IMR-90 (cell line): Measurements from ENCODE around the gene PIGU. TPM values are rescaled to one million over a fixed set of nuclear protein-coding genes. Genes with fewer than 3 reads are reported as not detected.

ENCODE experiments used
- ATAC-seq: fragments of 200-7000 bp; cut with Tn5 transposase; 2 replicates; pipeline ENCODE4 v1.9.1; 2020; ENCODE audit warnings: low read depth, mild to moderate bottlenecking, moderate library complexity
- BruUV-seq: library from RNA; stranded (reverse); fragments of 400-500 nt; replicated peaks from 2 replicates; lab custom pipeline; 2021; lab: Mats Ljungman, UMichigan
- CTCF ChIA-PET: fragments of 300-600 bp; formaldehyde crosslinking; extraction: SDS; loops from one replicate; lab custom pipeline; 2021; ENCODE audit warnings: antibody characterized with exemption; lab: Yijun Ruan, JAX
- POLR2A ChIA-PET: fragments of 300-600 bp; sonication (Branson Sonifier 250); formaldehyde crosslinking; loops from one replicate; lab custom pipeline; 2022; ENCODE audit warnings: antibody characterized with exemption; ENCODE audit not compliant: unreplicated experiment; lab: Charles Lee
- DNase-seq: peaks from one replicate; pipeline ENCODE4 v3.0.0; 2013
- H2AFZ ChIP-seq: replicated peaks from 2 replicates; pipeline ENCODE3; 2013; ENCODE audit warnings: low read length, mild to moderate bottlenecking; ENCODE audit not compliant: poor library complexity
- H2AK5ac ChIP-seq: 2 replicates; pipeline ENCODE4 v1.6.1; 2013; ENCODE audit warnings: low read depth, low read length, inconsistent platforms
- H2AK9ac ChIP-seq: replicated peaks from 2 replicates; pipeline ENCODE3; 2013; ENCODE audit warnings: mild to moderate bottlenecking, low read depth, low read length, moderate library complexity; ENCODE audit not compliant: poor library complexity
- H2BK120ac ChIP-seq: 2 replicates; pipeline ENCODE4 v1.6.1; 2013; ENCODE audit warnings: low read depth, low read length, inconsistent platforms
- H2BK15ac ChIP-seq: 3 replicates; pipeline ENCODE4 v1.6.1; 2013; ENCODE audit warnings: low read depth, low read length, inconsistent platforms
- H2BK20ac ChIP-seq: 2 replicates; pipeline ENCODE4 v1.6.1; 2013; ENCODE audit warnings: low read depth, mild to moderate bottlenecking, inconsistent platforms, low read length, moderate library complexity
- H2BK5ac ChIP-seq: 2 replicates; pipeline ENCODE4 v1.6.1; 2013; ENCODE audit warnings: mild to moderate bottlenecking, low read depth, low read length, inconsistent platforms; ENCODE audit not compliant: poor library complexity, severe bottlenecking
- H3K14ac ChIP-seq: replicated peaks from 2 replicates; pipeline ENCODE4 v1.6.1; 2013; ENCODE audit warnings: low read depth, low read length, inconsistent platforms
- H3K18ac ChIP-seq: 2 replicates; pipeline ENCODE4 v1.6.1; 2013; ENCODE audit warnings: low read depth, low read length, control low read depth
- H3K23ac ChIP-seq: 2 replicates; pipeline ENCODE4 v1.6.1; 2013; ENCODE audit warnings: low read depth, low read length, inconsistent platforms
- H3K27ac ChIP-seq: 2 replicates; pipeline ENCODE4 v1.5.1; 2013; ENCODE audit warnings: mild to moderate bottlenecking, control low read depth, low read length; ENCODE audit not compliant: insufficient read depth
- H3K27me3 ChIP-seq: 2 replicates; pipeline ENCODE4 v1.6.1; 2013; ENCODE audit warnings: low read length; ENCODE audit not compliant: control insufficient read depth, insufficient read depth
- H3K36me3 ChIP-seq: 2 replicates; pipeline ENCODE4 v1.6.1; 2013; ENCODE audit warnings: low read length, mixed read lengths; ENCODE audit not compliant: control insufficient read depth, insufficient read depth
- H3K4ac ChIP-seq: 2 replicates; pipeline ENCODE4 v1.6.1; 2013; ENCODE audit warnings: low read depth, low read length, inconsistent platforms
- H3K4me1 ChIP-seq: 2 replicates; pipeline ENCODE4 v1.6.1; 2013; ENCODE audit warnings: low read length, mixed read lengths; ENCODE audit not compliant: control insufficient read depth, insufficient read depth
- H3K4me2 ChIP-seq: 2 replicates; pipeline ENCODE4 v1.6.1; 2013; ENCODE audit warnings: low read depth, mild to moderate bottlenecking, control low read depth, low read length, moderate library complexity
- H3K4me3 ChIP-seq: 2 replicates; pipeline ENCODE4 v1.5.1; 2013; ENCODE audit warnings: low read depth, mild to moderate bottlenecking, control low read depth, low read length, moderate library complexity; ENCODE audit not compliant: insufficient read depth
- H3K56ac ChIP-seq: 2 replicates; pipeline ENCODE4 v1.6.1; 2013; ENCODE audit warnings: low read length, inconsistent platforms; ENCODE audit not compliant: insufficient read depth; ENCODE audit errors: extremely low read depth
- H3K79me1 ChIP-seq, 2 experiments: 2 replicates each; pipeline ENCODE4 v1.6.1; 2013; ENCODE audit warnings: low read length in 2 of 2, inconsistent platforms in 1 of 2, low read depth in 1 of 2
- H3K9ac ChIP-seq: 2 replicates; pipeline ENCODE4 v1.6.1; 2013; ENCODE audit warnings: low read depth, low read length, control low read depth
- H3K9me1 ChIP-seq: 2 replicates; pipeline ENCODE4 v1.6.1; 2013; ENCODE audit warnings: low read length, inconsistent platforms; ENCODE audit not compliant: insufficient read depth
- H3K9me3 ChIP-seq: 2 replicates; pipeline ENCODE4 v1.6.1; 2013; ENCODE audit warnings: low read length; ENCODE audit not compliant: control insufficient read depth, insufficient read depth
- H4K20me1 ChIP-seq: 2 replicates; pipeline ENCODE4 v1.6.1; 2013; ENCODE audit warnings: low read length, inconsistent platforms; ENCODE audit not compliant: insufficient read depth
- H4K5ac ChIP-seq: 2 replicates; pipeline ENCODE4 v1.6.1; 2013; ENCODE audit warnings: mild to moderate bottlenecking, low read depth, low read length, control low read depth
- H4K8ac ChIP-seq, 2 experiments: 2 replicates each; pipeline ENCODE4 v1.6.1; 2013; ENCODE audit warnings: low read depth in 2 of 2, low read length in 2 of 2, control low read depth in 1 of 2, inconsistent platforms in 1 of 2
- H4K91ac ChIP-seq: 2 replicates; pipeline ENCODE4 v1.6.1; 2013; ENCODE audit warnings: low read depth, low read length, inconsistent platforms; ENCODE audit not compliant: insufficient read depth
- CHD1 ChIP-seq: IDR thresholded peaks from 2 replicates; pipeline ENCODE4 v1.6.1; 2012; ENCODE audit warnings: low read depth, low read length, improper control_type of control experiment
- FOS ChIP-seq: fragments of 150-350 bp; IDR thresholded peaks from 2 replicates; pipeline ENCODE4 v1.6.1; 2016; ENCODE audit warnings: low read depth, low read length
- MAFK ChIP-seq: IDR thresholded peaks from 2 replicates; pipeline ENCODE4 v1.6.1; 2012; ENCODE audit warnings: low read depth, low read length, improper control_type of control experiment
- MAZ ChIP-seq: IDR thresholded peaks from 2 replicates; pipeline ENCODE4 v1.6.1; 2012; ENCODE audit warnings: low read depth, mild to moderate bottlenecking, low read length, improper control_type of control experiment, moderate library complexity, borderline replicate concordance
- MXI1 ChIP-seq: IDR thresholded peaks from 2 replicates; pipeline ENCODE4 v1.6.1; 2012; ENCODE audit warnings: low read depth, mild to moderate bottlenecking, low read length, moderate library complexity, borderline replicate concordance
- NFE2L2 ChIP-seq: fragments of 150-350 bp; IDR thresholded peaks from 2 replicates; pipeline ENCODE4 v1.6.1; 2016; ENCODE audit warnings: low read depth, mild to moderate bottlenecking, low read length
- POLR2A ChIP-seq: IDR thresholded peaks from 2 replicates; pipeline ENCODE4 v1.6.1; 2012; ENCODE audit warnings: mild to moderate bottlenecking, low read depth, low read length
- RAD21 ChIP-seq: IDR thresholded peaks from 2 replicates; pipeline ENCODE4 v1.6.1; 2012; ENCODE audit warnings: low read length, improper control_type of control experiment
- RFX5 ChIP-seq: IDR thresholded peaks from 2 replicates; pipeline ENCODE4 v1.8.0; 2012; ENCODE audit warnings: low read depth, mild to moderate bottlenecking, low read length, moderate library complexity
- WGBS, 2 experiments: methylation state at CpG; one replicate each; pipeline versions ENCODE4 v1.1.5 to v1.1.7; 2013; ENCODE audit warnings: missing lambda C conversion rate in 2 of 2; ENCODE audit not compliant: insufficient read length in 1 of 2; ENCODE audit errors: extremely low coverage in 2 of 2; 5-methylcytosine and 5-hydroxymethylcytosine counted together
- dilution Hi-C: fragments of 300-500 bp; cut with HindIII; formaldehyde crosslinking; loops from one replicate; pipeline ENCODE4 v1.14.3; 2018; ENCODE audit warnings: low sequenced_read_pairs; ENCODE audit not compliant: unreplicated experiment
- in situ Hi-C: fragments of 300-500 bp; cut with MboI; formaldehyde crosslinking; loops from 3 replicates; pipeline ENCODE4 v1.14.3; 2019; ENCODE audit warnings: low sequenced_read_pairs, inconsistent platforms, mixed read lengths
- intact Hi-C: fragments of 100-400 bp; cut with micrococcal nuclease; formaldehyde crosslinking; loops from 2 replicates; pipeline ENCODE4 v1.10.0; 2022
- polyA plus RNA-seq, 3 experiments: library from polyadenylated mRNA; depleted of rRNA; stranded (reverse); fragments of >200 nt; gene quantifications; 2 replicates each; pipeline ENCODE4 v1.2.3, GENCODE V29; 2012; ENCODE audit warnings: low replicate concordance in 1 of 3
- total RNA-seq: library from RNA; depleted of rRNA; stranded (reverse); fragments of >200 nt; gene quantifications from 2 replicates; pipeline ENCODE4 v1.2.3, GENCODE V29; 2012

The PIGU gene
- total and polyA plus RNA-seq, 2 of the 4 experiments (the other 2 are of a cell fraction): 11.1 to 31.1 TPM

- peak overlapping the region; percentile 43; the same call in 1 of the 2 replicates for H2AK5ac ChIP-seq
- H2BK5ac ChIP-seq: no peak overlapping the region
- no peak overlapping the region for H3K27ac ChIP-seq
- H3K9me3 ChIP-seq: no peaks in the 10 kb centered on the region
- H3K18ac ChIP-seq: no peak overlapping the region
- H4K5ac ChIP-seq: no peak overlapping the region
- H3K27me3 ChIP-seq: no peaks in the 10 kb centered on the region
- peaks cover 69% of the 10 kb centered on the region for H3K36me3 ChIP-seq
- H2AFZ ChIP-seq: no peak overlapping the region
- no peak overlapping the region for H3K4me2 ChIP-seq
- H4K8ac ChIP-seq: no peak overlapping the region
- peaks cover 27% of the 10 kb centered on the region for H3K4me1 ChIP-seq
- 0 out of 2 replicates have a peak overlapping the region, but pooled peaks have one; percentile 41 for H3K4ac ChIP-seq
- in situ Hi-C loops (no loop called here), dilution Hi-C loops (no loop called here), intact Hi-C loops (no loop called here)
- no peak overlapping the region for H3K56ac ChIP-seq
- H2BK20ac ChIP-seq: 0 out of 2 replicates have a peak overlapping the region, but pooled peaks have one; percentile 6
- no CpG with 5 or more reads among the region's 3 CpGs for WGBS, 2 experiments
- peaks cover 52% of the 10 kb centered on the region for H3K9me1 ChIP-seq
- H3K9ac ChIP-seq: no peak overlapping the region
- CTCF ChIA-PET: no interaction called here
- H3K79me1 ChIP-seq: peaks cover 61 to 84% of the 10 kb centered on the region in 2 experiments
- H3K23ac ChIP-seq: peak overlapping the region; percentile 4; the same call in 1 of the 2 replicates
- H4K91ac ChIP-seq: no peak overlapping the region
- TF ChIP-seq NFE2L2 (no peak), RAD21 (no peak), MAZ (no peak), POLR2A (no peak), FOS (no peak), MAFK (no peak), CHD1 (no peak), RFX5 (no peak), MXI1 (no peak)
- no peak overlapping the region for H2AK9ac ChIP-seq
- ATAC-seq (no peak), DNase-seq (no peak)
- POLR2A ChIA-PET: interaction anchor here (0.6 kb wide), 1 partner anchor 861 kb away, joined by 5 read pairs; no protein-coding TSS in a partner anchor
- peaks cover 22% of the 10 kb centered on the region for H4K20me1 ChIP-seq
- no peak overlapping the region for H3K4me3 ChIP-seq
- BruUV-seq: no TSS peak
- no peak overlapping the region for H3K14ac ChIP-seq
- H2BK15ac ChIP-seq: no peak overlapping the region; the same call in 2 of the 3 replicates
- H2BK120ac ChIP-seq: no peak overlapping the region
Measured at GRCh38 chr20:34529742-34530141, 147.2 kb downstream of the PIGU start.
